ENCODE results near the gene RTP1. TPM values are rescaled to one million over a fixed set of nuclear protein-coding genes. Genes with fewer than 3 reads are reported as not detected.
"Not testable (repeated sequence)": the region's sequence is repeated elsewhere in the genome, so short reads cannot be mapped to it uniquely, and the experiment has no call there.

The RTP1 gene
- total and polyA plus RNA-seq, 2 of the 4 experiments (the other 2 are of a cell fraction) = not detected

GRCh38 chr3:187198490-187198889 is 1.2 kb downstream of the RTP1 start:
- no peak overlapping the region for H2AK5ac ChIP-seq (ENCODE audit: low read depth, low read length)
- H3K9me3 ChIP-seq (ENCODE audit: control insufficient read depth, insufficient read depth, low read length) = no peaks in the 10 kb centered on the region
- no peak overlapping the region for H3K4me2 ChIP-seq (ENCODE audit: low read depth, low read length)
- no peak overlapping the region for H2AFZ ChIP-seq (replicated peaks; ENCODE audit: low read length, poor library complexity)
- no peak overlapping the region for H3K18ac ChIP-seq (ENCODE audit: low read depth, low read length)
- WGBS, 2 experiments (ENCODE audit: extremely low coverage in 2 of 2, insufficient read length in 1 of 2) = no CpG with 5 or more reads among the region's 4 CpGs
- no peak overlapping the region for H2BK120ac ChIP-seq (ENCODE audit: low read depth, low read length)
- intact Hi-C loops (cut with micrococcal nuclease) = no loop called here
- no peak for DNase-seq
- no peak overlapping the region for H3K9ac ChIP-seq (ENCODE audit: low read depth, low read length)
- H3K79me1 ChIP-seq (ENCODE audit: low read depth in 1 of 2, low read length in 2 of 2) = no peaks in the 10 kb centered on the region
- no peak overlapping the region for H4K91ac ChIP-seq (ENCODE audit: insufficient read depth, low read depth, low read length)
- ChIA-PET POLR2A (ENCODE audit: unreplicated experiment) (no interaction called here), CTCF (no interaction called here)
- H3K56ac ChIP-seq (ENCODE audit: extremely low read depth, insufficient read depth, low read length) = no peak overlapping the region
- no peak for TF ChIP-seq RAD21 (IDR thresholded peaks at IDR 0.05; ENCODE audit: low read length)
- in situ Hi-C loops (cut with MboI; ENCODE audit: low sequenced_read_pairs) = no loop called here
- H2AK9ac ChIP-seq (replicated peaks; ENCODE audit: low read depth, low read length, poor library complexity) = no peak overlapping the region
- no peak overlapping the region for H3K4ac ChIP-seq (ENCODE audit: low read depth, low read length)
- no peak for ATAC-seq (ENCODE audit: low read depth)
- no peak overlapping the region for H3K4me3 ChIP-seq (ENCODE audit: insufficient read depth, low read depth, low read length)
- H3K9me1 ChIP-seq (ENCODE audit: insufficient read depth, low read length) = no peaks in the 10 kb centered on the region
- H3K27me3 ChIP-seq (ENCODE audit: control insufficient read depth, insufficient read depth, low read length) = peaks cover 29% of the 10 kb centered on the region
- no peak overlapping the region for H2BK5ac ChIP-seq (ENCODE audit: low read depth, low read length, poor library complexity, severe bottlenecking)
- no peaks in the 10 kb centered on the region for H3K36me3 ChIP-seq (ENCODE audit: control insufficient read depth, insufficient read depth, low read length)
- H3K27ac ChIP-seq (ENCODE audit: insufficient read depth, low read length) = no peak overlapping the region
- BruUV-seq (replicated peaks) = no TSS peak
- H4K20me1 ChIP-seq (ENCODE audit: insufficient read depth, low read length) = no peaks in the 10 kb centered on the region
- H3K4me1 ChIP-seq (ENCODE audit: control insufficient read depth, insufficient read depth, low read length) = no peaks in the 10 kb centered on the region
- H2BK15ac ChIP-seq (ENCODE audit: low read depth, low read length) = no peak overlapping the region
- no peak overlapping the region for H2BK20ac ChIP-seq (ENCODE audit: low read depth, low read length)
- H3K23ac ChIP-seq (ENCODE audit: low read depth, low read length) = no peak overlapping the region
- no peak overlapping the region for H4K5ac ChIP-seq (ENCODE audit: low read depth, low read length)
- dilution Hi-C loops (cut with HindIII; ENCODE audit: low sequenced_read_pairs, unreplicated experiment) = no loop called here
- no peak overlapping the region for H4K8ac ChIP-seq (ENCODE audit: low read depth in 2 of 2, low read length in 2 of 2)
- H3K14ac ChIP-seq (replicated peaks; ENCODE audit: low read depth, low read length) = no peak overlapping the region; the same call in 1 of the 2 replicates

- peaks cover 33% of the 10 kb centered on the region for H3K27me3 ChIP-seq (ENCODE audit: control insufficient read depth, insufficient read depth, low read length)
- H3K9me1 ChIP-seq (ENCODE audit: insufficient read depth, low read length); H3K9me3 ChIP-seq (ENCODE audit: control insufficient read depth, insufficient read depth, low read length); H2AK9ac ChIP-seq (replicated peaks; ENCODE audit: low read depth, low read length, poor library complexity); H3K4me2 ChIP-seq (ENCODE audit: low read depth, low read length); H3K79me1 ChIP-seq (ENCODE audit: low read depth in 1 of 2, low read length in 2 of 2); CTCF ChIA-PET; H2AK5ac ChIP-seq (ENCODE audit: low read depth, low read length); H3K36me3 ChIP-seq (ENCODE audit: control insufficient read depth, insufficient read depth, low read length); H3K4me1 ChIP-seq (ENCODE audit: control insufficient read depth, insufficient read depth, low read length); intact Hi-C loops (cut with micrococcal nuclease); H4K8ac ChIP-seq (ENCODE audit: low read depth in 2 of 2, low read length in 2 of 2); H4K5ac ChIP-seq (ENCODE audit: low read depth, low read length); BruUV-seq (replicated peaks); H2BK20ac ChIP-seq (ENCODE audit: low read depth, low read length); H3K56ac ChIP-seq (ENCODE audit: extremely low read depth, insufficient read depth, low read length); H2BK15ac ChIP-seq (ENCODE audit: low read depth, low read length); H3K27ac ChIP-seq (ENCODE audit: insufficient read depth, low read length); H3K9ac ChIP-seq (ENCODE audit: low read depth, low read length); ATAC-seq (ENCODE audit: low read depth); H3K4me3 ChIP-seq (ENCODE audit: insufficient read depth, low read depth, low read length); DNase-seq; H2BK120ac ChIP-seq (ENCODE audit: low read depth, low read length); in situ Hi-C loops (cut with MboI; ENCODE audit: low sequenced_read_pairs); H3K14ac ChIP-seq (replicated peaks; ENCODE audit: low read depth, low read length); H3K23ac ChIP-seq (ENCODE audit: low read depth, low read length); H3K18ac ChIP-seq (ENCODE audit: low read depth, low read length); H3K4ac ChIP-seq (ENCODE audit: low read depth, low read length); H4K20me1 ChIP-seq (ENCODE audit: insufficient read depth, low read length); H4K91ac ChIP-seq (ENCODE audit: insufficient read depth, low read depth, low read length); H2BK5ac ChIP-seq (ENCODE audit: low read depth, low read length, poor library complexity, severe bottlenecking); H2AFZ ChIP-seq (replicated peaks; ENCODE audit: low read length, poor library complexity): not testable (repeated sequence)
- POLR2A ChIA-PET (ENCODE audit: unreplicated experiment) = interaction anchor here (0.7 kb wide), 1 partner anchor 13 kb away, joined by 10 read pairs; no protein-coding TSS in a partner anchor
- WGBS, 2 experiments (ENCODE audit: extremely low coverage in 2 of 2, insufficient read length in 1 of 2) = 95% methylated on average over 19 of the region's 44 CpGs; no CpG with 5 or more reads in 1 of the 2 experiments
- dilution Hi-C loops (cut with HindIII; ENCODE audit: low sequenced_read_pairs, unreplicated experiment) = loop anchor here (25.0 kb wide), 1 partner anchor 488 kb away; no protein-coding TSS in a partner anchor
Measured at GRCh38 chr3:187199463-187200050, 2.3 kb downstream of the RTP1 start.

Data from IMR-90 (cell line).